T-helper 1 cell treated with Interleukin-12 subunit alpha and Interleukin-12 subunit beta and Interleukin-4 antibody, amounts not matched to agents 30 ng/mL and 1 ng/mL, for 36 hours (primary cell): ENCODE results near the gene THSD4. TPM values are rescaled to one million over a fixed set of nuclear protein-coding genes. Genes with fewer than 3 reads are reported as not detected.

ENCODE experiments used
- intact Hi-C: fragments of 100-400 bp; cut with micrococcal nuclease; formaldehyde crosslinking; loops from one replicate; pipeline ENCODE4 v1.15.1; 2024
- total RNA-seq: library from RNA; stranded (reverse); gene quantifications from 2 replicates; pipeline ENCODE4 v1.2.3, GENCODE V29; 2022

THSD4 gene
- total RNA-seq, 1 donor from 2014 or later = not detected

DNA sequence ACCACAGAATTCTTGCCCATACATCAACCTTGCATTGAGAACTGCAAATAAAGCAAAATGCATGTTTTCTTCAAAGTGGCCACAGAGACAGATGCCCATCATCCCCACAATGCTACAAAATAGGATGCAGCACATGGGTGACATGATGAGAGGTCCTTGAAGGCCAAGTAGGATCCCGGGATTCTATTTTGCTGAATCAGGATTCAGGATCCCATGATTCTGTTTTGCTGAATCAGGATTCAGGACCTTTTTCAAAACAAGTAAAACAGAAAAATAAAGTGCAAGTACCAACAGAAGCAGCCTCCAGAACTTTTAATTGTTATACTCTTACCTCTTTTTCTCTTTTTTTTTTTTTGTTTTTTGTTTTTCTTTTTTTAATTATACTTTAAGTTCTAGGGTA, 453.0 kb downstream of the THSD4 start:
- intact Hi-C loops = no loop called here

DNA sequence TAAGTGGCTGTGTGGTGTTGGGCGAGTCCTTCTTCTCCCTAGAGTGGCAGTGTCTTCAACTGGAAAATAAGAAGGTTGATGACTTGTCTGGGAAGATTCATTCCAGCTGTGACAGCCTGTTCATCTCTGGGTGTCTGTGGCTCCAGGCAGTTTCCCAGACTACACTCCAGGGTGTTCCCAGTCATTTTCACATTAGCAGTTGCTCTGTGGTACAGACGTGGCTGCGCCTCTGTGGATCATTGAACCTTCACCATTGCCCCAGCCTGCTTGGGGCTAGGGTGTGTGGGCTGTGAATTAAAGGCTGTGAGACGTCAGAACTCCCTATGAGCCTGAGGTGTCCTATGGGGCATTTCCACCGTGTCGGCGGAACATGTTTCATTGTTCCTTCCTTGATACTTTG, 455.5 kb downstream of the THSD4 start:
- intact Hi-C loops = no loop called here

DNA sequence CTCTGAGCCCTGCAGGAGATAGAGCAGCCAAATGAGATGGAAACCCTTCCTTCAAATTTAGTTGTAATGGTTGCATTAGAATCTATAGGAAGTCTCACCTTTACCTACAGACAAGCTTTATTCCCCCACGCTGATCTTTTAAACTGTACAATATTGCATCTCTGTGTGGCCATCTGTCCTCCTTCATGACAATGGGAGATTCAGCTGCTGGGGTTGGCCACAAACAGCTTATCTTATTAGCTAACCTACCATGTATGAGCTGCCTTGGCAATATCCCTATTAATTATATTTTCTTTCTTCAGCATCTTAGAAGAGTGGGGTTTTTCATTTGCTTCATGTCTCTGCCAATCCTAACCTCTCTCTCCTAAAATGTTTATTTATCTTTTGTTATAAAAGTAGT, 456.4 kb downstream of the THSD4 start:
- intact Hi-C loops = no loop called here

DNA sequence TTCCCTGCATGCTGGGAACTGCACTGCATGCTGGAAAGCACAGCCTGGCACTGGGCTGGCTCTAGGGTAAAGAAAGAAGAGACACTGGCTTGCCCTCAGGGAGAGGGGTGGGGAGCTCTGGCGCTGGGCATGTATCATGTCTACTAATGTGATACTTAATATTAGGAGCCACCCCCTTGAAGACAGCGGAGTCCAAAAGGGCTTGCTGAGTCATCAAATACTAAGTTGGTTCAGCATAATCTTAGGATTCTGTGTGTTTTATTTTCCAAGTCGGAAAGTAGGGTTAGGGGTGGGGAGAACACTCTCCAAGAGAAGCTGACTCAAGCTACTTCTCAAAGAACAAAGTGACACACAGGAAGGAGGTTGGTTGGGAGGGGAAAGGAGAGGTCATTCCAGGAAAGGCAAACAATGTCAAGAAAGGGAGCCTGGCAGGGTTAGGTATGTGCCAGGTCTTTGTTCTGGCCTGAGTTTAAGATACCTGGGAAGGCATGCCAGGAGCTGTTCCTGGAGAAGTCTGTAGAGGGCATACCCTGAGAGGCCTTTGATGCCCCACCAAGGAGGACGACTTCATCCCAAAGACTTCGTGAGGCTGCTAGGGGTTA, 457.3 kb downstream of the THSD4 start:
- intact Hi-C loops = no loop called here

DNA sequence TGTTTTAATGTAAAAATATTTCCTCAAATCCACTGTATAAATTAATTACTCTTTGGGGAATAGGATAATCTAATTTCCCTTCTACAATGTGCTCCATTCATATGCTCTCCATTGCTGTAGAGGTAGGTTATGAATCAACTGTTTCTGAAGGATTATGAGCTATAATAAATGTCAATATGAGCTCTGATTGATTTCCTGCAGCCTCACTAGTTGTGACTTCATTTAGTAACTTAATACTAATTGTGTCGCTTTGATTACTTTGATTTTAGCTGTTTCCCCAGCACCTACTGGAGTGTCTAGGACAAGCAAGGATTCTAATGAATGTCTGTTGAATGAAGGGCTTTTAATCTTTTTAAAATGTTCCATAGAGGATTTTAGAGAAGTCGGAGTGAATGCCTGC, 458.3 kb downstream of the THSD4 start:
- intact Hi-C loops = no loop called here

DNA sequence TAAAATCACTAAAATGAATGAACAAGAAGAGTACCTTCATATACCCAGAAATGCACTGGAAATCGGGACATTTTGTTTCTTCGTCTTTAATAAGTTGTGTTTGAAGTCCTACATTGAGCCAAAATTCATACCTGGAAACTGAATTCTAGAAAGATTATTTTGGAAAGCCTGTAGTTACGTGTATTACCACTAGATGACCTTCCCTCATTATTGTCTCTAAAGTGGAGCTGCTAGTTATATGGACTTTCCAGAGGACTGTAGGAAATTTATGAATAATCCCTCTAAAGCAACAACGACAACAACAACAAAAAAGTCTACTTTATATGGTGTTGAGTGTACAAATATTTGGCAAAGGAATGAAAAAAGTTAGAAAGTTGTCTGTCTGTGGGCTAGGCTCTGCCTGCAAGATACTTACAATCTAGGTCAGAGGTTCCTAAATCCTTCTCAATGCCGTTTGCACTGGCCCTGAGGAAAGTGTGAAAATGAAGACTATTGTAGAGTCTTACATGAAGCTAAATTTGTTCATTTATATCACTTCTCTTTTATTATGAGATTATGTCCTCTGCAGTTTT, 460.3 kb downstream of the THSD4 start:
- intact Hi-C loops = loop anchor here (1.0 to 5.0 kb wide), 2 partner anchors 155 to 582 kb away; no protein-coding TSS in a partner anchor

DNA sequence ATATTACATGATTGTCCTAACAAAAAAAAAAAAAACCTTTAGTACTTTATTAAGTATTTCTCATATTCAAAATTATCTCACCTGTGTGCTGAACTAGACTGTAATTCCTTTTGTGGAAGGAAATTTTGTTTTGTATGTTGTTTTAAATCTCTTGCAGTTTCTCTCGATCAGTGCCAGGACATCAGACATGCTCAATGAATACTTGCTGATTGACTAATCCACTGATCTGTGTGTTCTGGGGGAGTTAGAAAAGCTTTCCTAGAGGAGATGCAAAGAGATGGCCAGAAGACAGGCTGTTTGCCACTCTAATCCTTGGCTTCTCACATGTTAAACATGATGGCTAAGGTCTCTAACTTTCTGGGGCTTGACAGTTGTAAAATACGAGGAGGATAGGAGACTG, 461.8 kb downstream of the THSD4 start:
- intact Hi-C loops = loop anchor here (5.0 kb wide), 1 partner anchor 580 kb away; no protein-coding TSS in a partner anchor

DNA sequence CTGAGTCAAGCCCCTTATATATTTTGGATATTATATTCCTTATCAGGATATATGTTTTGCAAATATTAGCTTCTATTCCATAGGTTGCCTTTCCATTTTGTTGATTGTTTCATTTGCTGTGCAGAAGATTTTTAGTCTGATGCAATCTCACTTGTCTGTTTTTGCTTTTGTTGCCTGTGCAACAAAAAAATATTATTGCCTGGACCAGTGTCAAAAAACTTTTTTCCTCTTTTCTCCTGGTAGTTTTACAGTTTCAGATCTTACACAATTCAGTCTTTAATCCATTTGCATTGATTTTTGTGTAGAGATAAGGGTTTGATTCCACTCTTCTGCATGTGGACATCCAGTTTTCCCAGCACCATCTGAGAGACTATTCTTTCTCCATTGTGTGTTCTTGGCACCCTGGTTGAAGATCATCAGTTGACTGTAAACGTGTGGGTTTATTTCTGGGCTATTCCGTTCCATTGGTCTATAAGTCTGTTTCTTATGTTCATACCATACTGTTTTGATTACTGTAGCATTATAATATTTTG, 466.2 kb downstream of the THSD4 start:
- intact Hi-C loops = no loop called here

DNA sequence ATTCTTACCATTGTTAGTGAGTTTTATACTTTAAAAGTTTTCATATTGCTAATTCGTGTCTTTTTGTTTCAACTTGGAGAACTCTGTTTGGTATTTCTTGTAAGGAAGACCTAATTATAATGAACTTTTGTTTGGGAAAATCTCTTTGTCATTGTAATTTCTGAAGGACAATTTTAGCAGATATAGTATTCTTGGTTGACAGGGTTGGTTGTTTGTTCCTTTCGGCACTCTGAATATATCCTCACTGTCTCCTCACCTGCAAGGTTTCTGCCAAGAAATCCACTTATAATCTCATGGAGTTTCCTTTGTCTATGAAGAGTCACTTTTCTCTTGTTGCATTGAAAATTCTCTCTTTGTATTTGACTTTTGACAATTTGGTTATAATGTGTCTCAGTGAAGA, 469.9 kb downstream of the THSD4 start:
- intact Hi-C loops = no loop called here

DNA sequence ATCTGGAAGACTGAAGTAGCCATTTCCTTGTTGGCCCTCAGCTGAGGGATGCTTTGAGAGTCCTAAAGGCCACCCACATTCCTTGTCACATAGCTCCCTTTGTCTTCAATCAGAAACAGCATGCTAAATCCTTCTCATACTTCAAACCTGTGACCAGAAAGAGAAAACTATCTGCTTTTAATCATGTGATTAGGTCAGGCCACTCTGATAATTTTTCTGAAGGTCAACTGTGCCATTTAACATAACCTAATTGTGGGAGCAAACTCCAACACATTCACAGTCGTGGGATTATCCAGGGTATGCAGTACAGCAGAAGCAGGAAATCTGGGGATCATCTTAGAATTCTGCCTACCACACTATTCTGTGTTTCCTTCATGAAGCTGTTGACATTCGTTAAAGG, 471.2 kb downstream of the THSD4 start:
- intact Hi-C loops = no loop called here

DNA sequence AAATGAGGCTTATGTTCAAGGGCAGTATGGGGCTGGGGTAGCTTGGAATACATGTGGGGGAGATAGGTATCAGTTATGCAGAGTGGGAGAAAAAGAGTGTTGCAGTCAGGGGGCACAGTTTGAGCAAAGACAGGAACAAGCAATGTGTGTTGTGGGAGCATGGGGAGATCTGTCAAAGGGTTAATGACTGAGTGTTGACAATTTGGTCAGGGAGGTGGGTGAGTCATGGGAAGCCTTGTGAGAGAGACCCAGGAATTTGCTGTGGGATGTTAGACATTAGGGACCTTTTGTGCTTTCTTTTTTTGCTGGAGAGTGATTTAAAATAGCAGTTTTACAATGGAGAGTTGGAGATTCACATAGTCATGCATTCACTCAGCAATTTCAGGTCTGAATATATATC, 473.5 kb downstream of the THSD4 start:
- intact Hi-C loops = no loop called here

DNA sequence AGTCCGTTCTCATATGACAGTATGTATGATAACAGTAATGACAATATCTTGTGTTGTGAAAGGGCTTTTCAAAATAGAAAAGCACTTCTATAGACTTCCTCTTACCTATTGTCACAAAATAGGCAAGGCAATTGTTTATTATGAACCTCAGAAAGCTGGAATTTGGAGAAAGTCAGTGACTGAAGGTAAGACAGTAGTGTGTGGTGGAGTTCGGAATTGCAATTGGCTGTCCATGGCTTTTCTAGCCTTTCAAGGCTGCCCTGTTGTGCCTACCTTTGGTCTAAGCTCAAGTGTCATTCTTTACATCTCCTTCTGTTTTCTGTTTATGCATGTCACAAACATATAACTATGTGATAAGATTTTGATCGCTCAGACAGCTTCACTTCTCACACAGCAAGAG, 475.8 kb downstream of the THSD4 start:
- intact Hi-C loops = no loop called here

DNA sequence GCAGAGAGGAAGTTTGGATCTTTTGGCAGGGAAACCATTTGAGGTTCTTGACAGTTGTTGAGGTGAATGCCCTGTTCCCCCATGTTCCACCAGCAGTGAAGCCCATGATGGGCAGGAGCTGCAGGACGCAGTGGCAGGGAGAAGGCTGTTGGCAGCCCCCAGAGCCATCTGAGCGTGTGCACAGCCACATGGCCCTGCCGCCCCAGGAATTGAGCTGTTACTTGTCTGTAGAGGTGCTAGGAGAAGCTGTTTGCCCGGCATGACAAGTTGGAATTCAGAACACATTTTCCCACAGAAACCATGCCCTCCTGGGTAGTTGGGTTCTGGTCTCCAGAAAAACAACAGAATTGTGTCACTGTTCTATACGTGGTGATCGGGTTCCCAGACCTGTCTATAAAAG, 476.9 kb downstream of the THSD4 start:
- intact Hi-C loops = no loop called here

DNA sequence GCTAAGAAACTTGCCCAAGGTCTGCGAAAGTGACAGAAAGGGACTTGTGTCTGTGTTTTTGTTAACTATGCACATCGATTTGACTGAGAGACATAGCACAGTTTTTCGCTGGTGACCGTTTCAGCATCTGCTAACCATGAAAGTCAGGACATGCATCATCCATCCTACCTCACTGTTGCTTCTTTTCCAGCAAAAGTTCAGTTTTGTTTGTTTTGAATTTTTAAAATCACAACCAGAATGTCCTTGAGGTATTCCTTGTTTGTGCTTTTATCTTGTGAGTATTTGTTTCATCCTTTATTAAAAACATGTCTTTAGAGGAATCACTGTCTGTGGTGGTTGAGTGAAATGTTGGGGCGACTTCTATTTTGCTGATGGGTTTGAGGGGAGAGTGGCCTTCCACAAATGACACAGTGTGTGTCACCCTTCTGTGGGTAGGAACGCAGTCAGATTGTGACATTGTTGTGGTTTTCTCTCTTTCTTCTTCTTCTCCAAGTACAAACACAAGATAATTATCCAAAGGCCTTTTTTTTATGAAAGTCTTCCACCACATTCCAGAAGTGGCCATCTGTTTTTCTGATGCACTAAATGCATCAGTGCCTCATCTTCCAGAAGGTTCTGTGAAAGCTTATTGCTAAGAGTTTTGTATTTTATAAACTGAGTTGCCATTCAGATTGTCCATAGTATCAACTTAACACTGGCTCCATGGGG, 480.7 kb downstream of the THSD4 start:
- intact Hi-C loops = no loop called here

DNA sequence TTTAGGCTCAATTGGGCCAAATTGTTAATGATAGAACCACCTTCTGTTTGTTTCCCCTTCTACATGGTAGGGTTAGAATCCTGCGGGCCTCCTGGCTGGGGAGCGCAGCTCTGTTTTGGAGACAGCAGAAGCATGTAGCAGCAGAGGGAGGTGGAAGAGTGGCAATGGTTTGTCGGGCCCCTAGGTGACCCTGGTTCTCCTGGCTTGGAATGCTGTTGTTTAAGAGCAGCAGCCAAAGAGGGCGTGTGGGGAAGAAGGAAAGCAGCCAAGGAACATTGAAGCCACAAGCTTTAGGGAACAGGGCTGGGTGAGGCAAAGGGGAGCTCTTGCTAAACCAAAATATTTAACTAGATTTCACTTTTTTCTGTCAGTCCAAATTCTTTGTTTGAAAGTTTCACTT, 481.4 kb downstream of the THSD4 start:
- intact Hi-C loops = no loop called here

DNA sequence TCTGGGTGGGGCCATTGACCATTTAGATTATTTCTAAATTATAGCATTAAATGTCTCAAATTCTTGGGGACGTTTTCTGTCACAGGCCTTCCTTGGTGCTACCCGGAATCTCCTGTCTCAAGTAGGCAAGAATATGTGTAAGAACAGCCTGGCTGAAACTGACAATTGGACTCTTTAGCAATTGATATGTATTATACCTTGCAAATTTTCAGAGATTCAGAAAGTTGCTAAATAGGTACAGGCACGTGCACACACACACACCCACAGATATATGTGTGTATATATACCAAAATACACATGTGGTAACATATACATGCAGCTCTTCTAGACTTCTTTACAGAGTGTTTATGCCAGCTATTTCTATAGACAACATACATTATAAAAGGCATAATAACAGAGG, 481.9 kb downstream of the THSD4 start:
- intact Hi-C loops = no loop called here

DNA sequence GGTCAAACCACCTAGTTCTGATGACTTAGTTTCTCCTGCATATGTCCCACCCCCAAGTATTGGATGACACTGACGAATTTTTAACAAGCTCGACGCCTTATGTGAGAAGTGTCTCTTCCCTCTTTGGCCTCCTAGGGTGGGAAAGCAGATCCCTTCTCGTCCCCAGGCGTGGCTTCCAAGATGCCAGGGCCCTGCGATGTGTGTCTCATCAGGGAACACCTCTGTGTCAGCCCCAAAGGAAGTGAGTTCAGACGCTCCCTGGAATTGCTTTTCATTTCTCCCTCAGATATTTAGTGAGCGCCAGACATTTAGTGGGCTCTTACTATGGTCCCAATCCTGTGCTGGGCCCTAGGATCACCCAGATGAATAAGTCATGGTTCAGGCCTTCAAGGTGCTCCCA, 482.4 kb downstream of the THSD4 start:
- intact Hi-C loops = no loop called here

DNA sequence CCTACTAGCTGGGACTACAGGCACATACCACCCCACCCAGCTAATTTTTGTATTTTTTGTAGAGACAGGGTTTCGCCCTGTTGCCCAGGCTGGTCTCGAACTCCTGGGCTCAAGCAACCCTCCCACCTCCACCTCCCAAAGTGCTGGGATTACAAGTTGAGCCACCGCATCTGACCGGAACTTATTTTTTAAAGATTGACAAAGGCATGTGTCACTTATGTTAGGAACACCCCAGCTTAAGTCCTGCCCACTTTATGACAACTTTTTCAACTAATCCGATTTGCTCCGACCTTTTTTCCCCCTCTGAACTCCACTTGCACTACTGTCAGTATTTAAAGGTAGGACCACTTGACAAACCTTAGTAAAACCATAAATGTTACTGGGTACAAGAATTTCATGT, 483.5 kb downstream of the THSD4 start:
- intact Hi-C loops = no loop called here

DNA sequence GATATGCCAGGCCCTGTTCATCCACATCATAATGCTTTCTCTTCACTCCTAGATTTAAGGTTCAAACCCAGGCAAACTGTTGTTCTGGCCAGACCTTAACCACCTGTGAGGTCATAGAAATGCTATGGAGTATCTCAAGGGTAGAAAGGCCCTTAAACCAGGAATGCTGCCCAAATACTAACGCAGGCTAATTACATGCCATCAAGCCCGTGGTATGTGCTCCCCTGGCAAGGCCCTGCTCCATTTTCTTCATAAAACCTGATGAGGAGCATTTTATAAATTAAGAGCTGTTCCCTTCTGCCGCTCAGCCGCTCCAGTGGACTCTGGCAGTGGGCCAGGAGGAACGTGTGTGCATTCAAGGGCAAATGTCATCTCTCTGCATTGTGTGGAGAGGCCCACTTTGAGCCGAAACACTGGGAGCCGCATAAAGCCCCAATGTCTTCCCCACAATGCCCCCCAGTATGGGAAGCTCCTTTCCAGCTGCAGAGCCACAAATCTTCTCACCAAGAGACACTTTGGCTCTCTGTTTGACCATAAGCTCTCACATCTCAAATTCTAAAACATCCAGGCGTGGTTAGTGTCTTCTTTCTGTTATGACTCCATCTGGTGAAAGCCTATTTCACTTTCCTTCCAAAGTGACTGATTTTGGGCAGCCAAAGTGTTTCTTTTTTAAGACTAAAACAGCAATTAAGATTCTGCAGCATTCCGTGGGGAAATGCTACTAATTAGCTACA, 484.3 kb downstream of the THSD4 start:
- intact Hi-C loops = no loop called here

DNA sequence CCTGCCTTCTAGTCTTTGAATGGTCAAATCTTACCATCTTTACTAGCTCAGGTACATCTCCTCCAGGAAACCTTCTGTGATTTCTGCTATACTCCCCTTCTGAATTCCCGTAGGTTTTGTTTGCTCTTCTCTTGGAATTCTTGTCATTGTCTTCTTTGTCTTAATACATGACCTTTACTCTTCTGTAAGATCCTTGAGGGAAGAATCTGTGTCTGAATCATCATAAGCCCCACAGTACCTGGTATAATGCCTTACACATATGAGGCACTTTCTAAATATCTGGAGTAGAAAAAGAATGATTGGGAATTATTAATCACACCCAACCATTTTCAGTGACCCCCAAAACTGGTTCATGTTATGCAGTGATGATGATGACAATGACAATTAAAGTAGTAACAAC, 485.0 kb downstream of the THSD4 start:
- intact Hi-C loops = no loop called here

DNA sequence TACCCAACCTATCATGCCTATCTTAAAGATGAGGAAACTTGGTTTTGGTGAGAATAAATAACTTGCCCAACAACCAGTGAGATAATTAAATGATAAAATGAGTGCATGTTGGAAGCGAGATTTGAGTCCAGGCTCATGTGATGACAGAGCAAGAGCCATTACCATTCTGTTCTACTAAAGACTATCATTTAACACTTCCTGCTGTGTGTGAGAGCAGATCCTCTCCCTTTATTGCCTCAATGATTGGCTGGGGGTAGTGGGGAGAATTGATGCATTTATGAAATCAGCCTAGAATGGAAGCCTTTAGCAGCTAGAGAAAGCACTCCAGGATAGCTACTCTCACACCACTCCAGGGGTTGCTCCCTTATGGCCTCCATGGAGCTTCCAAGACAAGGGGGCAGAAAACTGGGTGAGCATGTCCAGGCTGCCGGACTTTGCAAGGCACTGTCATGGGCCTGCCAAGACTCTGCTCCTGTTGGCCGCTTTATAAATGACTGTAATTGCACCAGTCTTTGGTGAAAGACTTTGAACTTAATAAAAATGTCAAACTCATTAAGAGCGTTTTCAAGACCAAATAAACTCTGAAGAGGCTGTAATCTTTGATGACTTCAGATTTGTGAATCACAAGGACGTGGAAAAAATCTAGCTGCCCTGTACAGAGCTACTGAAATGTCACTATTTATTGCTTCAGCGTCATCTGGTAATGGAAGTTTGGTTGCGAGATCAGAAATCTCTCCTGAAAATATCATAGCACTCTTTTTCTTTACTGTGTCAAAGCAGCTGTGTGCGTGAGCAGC, 486.0 kb downstream of the THSD4 start:
- intact Hi-C loops = no loop called here
